ENCODE data around the gene RNF5. TPM values are rescaled to one million over a fixed set of nuclear protein-coding genes. Genes with fewer than 3 reads are reported as not detected.
A peak's percentile ranks its signal among the peaks of the same experiment; 100 is the strongest.

Gene RNF5
- total RNA-seq, 3 donors from 2014 or later, result 40.1 to 49.6 (median 47.1) TPM

- peak overlapping the region; percentile 81 for H3K4me3 Mint-ChIP-seq
- ATAC-seq (peak; percentile 81 to 83), DNase-seq (peak; percentile 62)
- no peaks in the 10 kb centered on the region for H3K9me3 Mint-ChIP-seq
- peaks cover 38% of the 10 kb centered on the region for H3K4me1 Mint-ChIP-seq (ENCODE audit: low read depth)
- peaks cover 37% of the 10 kb centered on the region for H3K27me3 Mint-ChIP-seq (ENCODE audit: low read depth)
- no peaks in the 10 kb centered on the region for H3K36me3 Mint-ChIP-seq (ENCODE audit: insufficient read depth)
These were observed 29.7 kb upstream of the RNF5 start for GRCh38 chr6:32148289-32149091.

GRCh38 chr6:32149092-32149755 lies 29.0 kb upstream of the RNF5 start:
- peak overlapping the region; percentile 81 for H3K4me3 Mint-ChIP-seq
- no peaks in the 10 kb centered on the region for H3K36me3 Mint-ChIP-seq (ENCODE audit: insufficient read depth)
- no peaks in the 10 kb centered on the region for H3K9me3 Mint-ChIP-seq
- DNase-seq (no peak), ATAC-seq (peak; percentile 12 to 14)
- H3K4me1 Mint-ChIP-seq (ENCODE audit: low read depth), result peaks cover 43% of the 10 kb centered on the region
- peaks cover 37% of the 10 kb centered on the region for H3K27me3 Mint-ChIP-seq (ENCODE audit: low read depth)

- H3K27me3 Mint-ChIP-seq (ENCODE audit: low read depth), result peaks cover 37% of the 10 kb centered on the region
- H3K36me3 Mint-ChIP-seq (ENCODE audit: insufficient read depth), result no peaks in the 10 kb centered on the region
- no peaks in the 10 kb centered on the region for H3K9me3 Mint-ChIP-seq
- ATAC-seq, result no peak
- H3K4me1 Mint-ChIP-seq (ENCODE audit: low read depth), result peaks cover 53% of the 10 kb centered on the region
- DNase-seq, result no peak
- H3K4me3 Mint-ChIP-seq, result no peak overlapping the region
These were observed 28.0 kb upstream of the RNF5 start for GRCh38 chr6:32149932-32150870.

- no peaks in the 10 kb centered on the region for H3K36me3 Mint-ChIP-seq (ENCODE audit: insufficient read depth)
These were observed 26.9 kb upstream of the RNF5 start for GRCh38 chr6:32151181-32151862.

GRCh38 chr6:32151863-32152768 lies 26.1 kb upstream of the RNF5 start, which contains the start of gene PRRT1:
TSS of gene PRRT1 (minus strand) at chr6:32151939. CDS start at chr6:32151827, 112 bp downstream.
- no peak for DNase-seq
- Mint-ChIP-seq H3K36me3 (ENCODE audit: insufficient read depth) (no peaks in the 10 kb centered on the region), H3K4me3 (peak within 1 kb of the TSS; percentile 56), H3K27me3 (ENCODE audit: low read depth) (peaks cover 37% of the 10 kb centered on the region), H3K4me1 (ENCODE audit: low read depth) (peaks cover 57% of the 10 kb centered on the region), H3K9me3 (no peaks in the 10 kb centered on the region)
- no peak for ATAC-seq

More at GRCh38 chr6:32151181-32151862, 26.9 kb upstream of the RNF5 start:
- peaks cover 57% of the 10 kb centered on the region for H3K4me1 Mint-ChIP-seq (ENCODE audit: low read depth)
- no peaks in the 10 kb centered on the region for H3K9me3 Mint-ChIP-seq
- H3K4me3 Mint-ChIP-seq, result peak overlapping the region; percentile 56
- H3K27me3 Mint-ChIP-seq (ENCODE audit: low read depth), result peaks cover 37% of the 10 kb centered on the region
- DNase-seq (no peak), ATAC-seq (no peak)

- Mint-ChIP-seq H3K27me3 (ENCODE audit: low read depth) (peaks cover 30% of the 10 kb centered on the region), H3K4me1 (ENCODE audit: low read depth) (peaks cover 55% of the 10 kb centered on the region), H3K9me3 (no peaks in the 10 kb centered on the region), H3K4me3 (peak overlapping the region; percentile 53), H3K36me3 (ENCODE audit: insufficient read depth) (peaks cover 6% of the 10 kb centered on the region)
- DNase-seq, result no peak
- ATAC-seq, result no peak
These were observed 25.2 kb upstream of the RNF5 start for GRCh38 chr6:32152769-32153563.

GRCh38 chr6:32153564-32154513 lies 24.4 kb upstream of the RNF5 start, which contains the start of gene PPT2:
TSS of gene PPT2 (plus strand) at chr6:32154141. CDS start at chr6:32154595, 454 bp downstream.
- peaks cover 48% of the 10 kb centered on the region for H3K4me1 Mint-ChIP-seq (ENCODE audit: low read depth)

GRCh38 chr6:32154514-32155161 lies 23.6 kb upstream of the RNF5 start:
- Mint-ChIP-seq H3K27me3 (ENCODE audit: low read depth) (peaks cover 17% of the 10 kb centered on the region), H3K36me3 (ENCODE audit: insufficient read depth) (peaks cover 12% of the 10 kb centered on the region), H3K9me3 (no peaks in the 10 kb centered on the region), H3K4me1 (ENCODE audit: low read depth) (peaks cover 44% of the 10 kb centered on the region), H3K4me3 (peak overlapping the region; percentile 96)
- DNase-seq (peak; percentile 53), ATAC-seq (peak; percentile 61 to 73)

More at GRCh38 chr6:32153564-32154513, 24.4 kb upstream of the RNF5 start, which contains the start of gene PPT2:
- peaks cover 12% of the 10 kb centered on the region for H3K36me3 Mint-ChIP-seq (ENCODE audit: insufficient read depth)
- peak within 1 kb of the TSS; percentile 96 for H3K4me3 Mint-ChIP-seq
- H3K27me3 Mint-ChIP-seq (ENCODE audit: low read depth), result peaks cover 21% of the 10 kb centered on the region
- ATAC-seq (peak; percentile 80 to 83), DNase-seq (peak; percentile 56)
- H3K9me3 Mint-ChIP-seq, result no peaks in the 10 kb centered on the region

- no peak for ATAC-seq
- H3K4me1 Mint-ChIP-seq (ENCODE audit: low read depth), result peaks cover 33% of the 10 kb centered on the region
- H3K4me3 Mint-ChIP-seq, result no peak overlapping the region
- H3K36me3 Mint-ChIP-seq (ENCODE audit: insufficient read depth), result peaks cover 12% of the 10 kb centered on the region
- DNase-seq, result no peak
- H3K27me3 Mint-ChIP-seq (ENCODE audit: low read depth), result peaks cover 3% of the 10 kb centered on the region
- no peaks in the 10 kb centered on the region for H3K9me3 Mint-ChIP-seq
These were observed 21.3 kb upstream of the RNF5 start for GRCh38 chr6:32156891-32157290.

- ATAC-seq, result no peak
- Mint-ChIP-seq H3K4me3 (no peak overlapping the region), H3K27me3 (ENCODE audit: low read depth) (no peaks in the 10 kb centered on the region), H3K36me3 (ENCODE audit: insufficient read depth) (peaks cover 12% of the 10 kb centered on the region), H3K4me1 (ENCODE audit: low read depth) (peaks cover 23% of the 10 kb centered on the region), H3K9me3 (no peaks in the 10 kb centered on the region)
- DNase-seq, result no peak
These were observed 20.2 kb upstream of the RNF5 start for GRCh38 chr6:32158052-32158451.
